Measurements from ENCODE around the gene TOP1.

GRCh38 chr20:41000628-41001027, 28.0 kb upstream of the TOP1 start:
- TF ChIP-seq CTCF (IDR thresholded peaks at IDR 0.05) (no peak), POLR2A (IDR thresholded peaks at IDR 0.05) (no peak)

All from right lobe of liver (tissue), 4 donors.